ENCODE results near the gene ROBO1. TPM values are rescaled to one million over a fixed set of nuclear protein-coding genes. Genes with fewer than 3 reads are reported as not detected.

The ROBO1 gene
- total RNA-seq, 1 donor = 88.5 TPM

GRCh38 chr3:79085171-79085570 is 682.6 kb downstream of the ROBO1 start:
- no peak overlapping the region for H3K4me3 ChIP-seq (ENCODE audit: low read depth, low read length)
- TF ChIP-seq CTCF (IDR thresholded peaks at IDR 0.05; ENCODE audit: insufficient read depth, low read depth, low read length) = no peak
- DNase-seq (ENCODE audit: low read depth) = peak; percentile 6

- no peak for DNase-seq (ENCODE audit: low read depth)
- no peak for TF ChIP-seq CTCF (IDR thresholded peaks at IDR 0.05; ENCODE audit: insufficient read depth, low read depth, low read length)
- no peak overlapping the region for H3K4me3 ChIP-seq (ENCODE audit: low read depth, low read length)
These were observed 686.5 kb downstream of the ROBO1 start for GRCh38 chr3:79081335-79081734.

DNA sequence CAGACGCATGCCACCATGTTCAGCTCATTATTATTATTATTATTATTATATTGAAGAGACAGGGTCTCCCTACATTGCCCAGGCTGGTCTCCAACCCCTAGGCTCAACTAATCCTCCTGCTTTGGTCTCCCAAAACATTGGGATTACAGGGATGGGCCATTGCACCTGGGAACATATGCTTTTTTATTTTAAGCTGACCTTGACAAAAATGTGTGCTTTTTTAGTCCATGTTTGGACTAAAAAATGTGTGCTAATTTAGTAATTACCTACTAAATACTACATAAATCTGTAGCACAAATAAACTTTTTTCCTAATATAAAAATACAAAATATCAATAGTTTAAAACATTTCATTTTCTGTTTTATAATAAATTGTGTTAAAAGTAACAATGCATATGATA is 693.2 kb downstream of the ROBO1 start:
- DNase-seq (ENCODE audit: low read depth) = no peak
- no peak for TF ChIP-seq CTCF (IDR thresholded peaks at IDR 0.05; ENCODE audit: insufficient read depth, low read depth, low read length)
- no peak overlapping the region for H3K4me3 ChIP-seq (ENCODE audit: low read depth, low read length)

DNA sequence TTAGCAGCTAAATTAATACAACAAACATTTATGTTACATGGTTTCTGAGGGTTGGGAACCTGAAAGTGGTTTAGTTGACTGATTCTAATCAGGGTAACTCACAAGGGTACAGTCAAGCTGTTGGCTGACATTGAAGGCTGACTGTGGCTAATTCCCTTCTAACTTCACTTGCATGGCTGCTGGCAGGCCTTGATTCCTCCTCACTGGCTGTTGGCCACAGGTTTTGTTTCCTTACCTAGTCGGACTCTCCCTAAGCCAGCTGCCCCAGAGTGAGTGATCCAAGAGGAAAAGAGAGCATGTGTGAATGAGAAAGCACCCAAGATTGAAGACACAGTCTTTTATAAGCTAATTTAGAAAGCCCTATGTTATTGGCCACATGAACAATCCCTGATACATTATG is 700.1 kb downstream of the ROBO1 start:
- no peak for DNase-seq (ENCODE audit: low read depth)
- no peak for TF ChIP-seq CTCF (IDR thresholded peaks at IDR 0.05; ENCODE audit: insufficient read depth, low read depth, low read length)
- H3K4me3 ChIP-seq (ENCODE audit: low read depth, low read length) = no peak overlapping the region

DNA sequence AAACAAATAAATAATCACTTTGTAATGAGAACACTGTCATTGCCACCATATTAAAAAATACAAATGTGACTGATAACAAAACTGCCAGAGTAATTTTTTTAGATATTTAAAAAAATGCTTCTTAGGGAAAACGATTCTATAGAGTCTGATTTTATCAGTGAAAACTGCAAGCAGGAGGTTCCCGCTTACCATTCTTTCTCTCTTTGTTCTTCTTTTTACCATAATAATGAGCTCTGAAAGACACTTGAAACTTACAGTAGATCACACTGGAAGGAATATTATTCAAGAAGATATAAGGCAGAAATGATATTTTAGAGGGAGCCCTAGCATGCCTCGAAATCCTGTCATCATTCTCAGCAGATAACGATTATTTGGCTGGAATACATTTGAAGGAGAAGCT is 701.3 kb downstream of the ROBO1 start:
- DNase-seq (ENCODE audit: low read depth) = no peak
- no peak for TF ChIP-seq CTCF (IDR thresholded peaks at IDR 0.05; ENCODE audit: insufficient read depth, low read depth, low read length)
- no peak overlapping the region for H3K4me3 ChIP-seq (ENCODE audit: low read depth, low read length)

GRCh38 chr3:79063624-79064023 is 704.2 kb downstream of the ROBO1 start:
- no peak overlapping the region for H3K4me3 ChIP-seq (ENCODE audit: low read depth, low read length)
- no peak for TF ChIP-seq CTCF (IDR thresholded peaks at IDR 0.05; ENCODE audit: insufficient read depth, low read depth, low read length)
- no peak for DNase-seq (ENCODE audit: low read depth)

- TF ChIP-seq CTCF (IDR thresholded peaks at IDR 0.05; ENCODE audit: insufficient read depth, low read depth, low read length) = no peak
- no peak overlapping the region for H3K4me3 ChIP-seq (ENCODE audit: low read depth, low read length)
- no peak for DNase-seq (ENCODE audit: low read depth)
These were observed 710.0 kb downstream of the ROBO1 start for GRCh38 chr3:79057756-79058155.
